GM18870 (cell line): ENCODE data around the gene SRGAP2C.
"Not testable (repeated sequence)": the region's sequence is repeated elsewhere in the genome, so short reads cannot be mapped to it uniquely, and the experiment has no call there.

ENCODE experiments used
- ATAC-seq: cut with Tn5 transposase; IDR thresholded peaks from one replicate; pipeline ENCODE4 v1.9.1; 2021; ENCODE audit warnings: moderate library complexity; ENCODE audit not compliant: unreplicated experiment

Gene SRGAP2C

GRCh38 chr1:121368910-121369309, 184.1 kb downstream of the SRGAP2C start:
- not testable (repeated sequence) for ATAC-seq

DNA sequence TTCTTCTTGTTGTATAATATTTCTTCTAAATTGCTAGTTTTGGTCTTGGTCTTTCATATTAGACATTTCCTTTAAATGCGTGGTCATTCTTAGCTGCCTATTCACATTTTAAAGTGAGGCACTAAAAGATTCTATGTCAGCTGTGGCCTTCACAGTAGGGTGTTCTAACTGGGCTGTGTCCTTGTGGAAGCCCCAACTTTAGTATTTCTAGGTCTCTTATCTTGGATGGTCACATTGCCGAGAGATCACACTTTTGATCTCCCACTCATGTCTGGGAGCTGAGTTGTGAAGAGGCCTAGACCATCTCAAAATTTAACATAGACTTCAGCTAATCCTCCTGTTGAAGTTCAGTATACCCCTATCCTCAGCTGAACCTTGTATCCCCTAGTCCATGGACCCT, 185.2 kb downstream of the SRGAP2C start:
- not testable (repeated sequence) for ATAC-seq

- ATAC-seq: not testable (repeated sequence)
These were observed 190.1 kb downstream of the SRGAP2C start for GRCh38 chr1:121374851-121375367.

GRCh38 chr1:121376986-121377385, 192.2 kb downstream of the SRGAP2C start:
- not testable (repeated sequence) for ATAC-seq

- ATAC-seq: not testable (repeated sequence)
These were observed 194.0 kb downstream of the SRGAP2C start for GRCh38 chr1:121378757-121379156.

GRCh38 chr1:121384754-121385153, 200.0 kb downstream of the SRGAP2C start:
- not testable (repeated sequence) for ATAC-seq

GRCh38 chr1:121385162-121385561, 200.4 kb downstream of the SRGAP2C start:
- ATAC-seq: not testable (repeated sequence)

GRCh38 chr1:121385563-121386288, 201.0 kb downstream of the SRGAP2C start:
- ATAC-seq: not testable (repeated sequence)

GRCh38 chr1:121386319-121386948, 201.7 kb downstream of the SRGAP2C start:
- ATAC-seq: not testable (repeated sequence)

DNA sequence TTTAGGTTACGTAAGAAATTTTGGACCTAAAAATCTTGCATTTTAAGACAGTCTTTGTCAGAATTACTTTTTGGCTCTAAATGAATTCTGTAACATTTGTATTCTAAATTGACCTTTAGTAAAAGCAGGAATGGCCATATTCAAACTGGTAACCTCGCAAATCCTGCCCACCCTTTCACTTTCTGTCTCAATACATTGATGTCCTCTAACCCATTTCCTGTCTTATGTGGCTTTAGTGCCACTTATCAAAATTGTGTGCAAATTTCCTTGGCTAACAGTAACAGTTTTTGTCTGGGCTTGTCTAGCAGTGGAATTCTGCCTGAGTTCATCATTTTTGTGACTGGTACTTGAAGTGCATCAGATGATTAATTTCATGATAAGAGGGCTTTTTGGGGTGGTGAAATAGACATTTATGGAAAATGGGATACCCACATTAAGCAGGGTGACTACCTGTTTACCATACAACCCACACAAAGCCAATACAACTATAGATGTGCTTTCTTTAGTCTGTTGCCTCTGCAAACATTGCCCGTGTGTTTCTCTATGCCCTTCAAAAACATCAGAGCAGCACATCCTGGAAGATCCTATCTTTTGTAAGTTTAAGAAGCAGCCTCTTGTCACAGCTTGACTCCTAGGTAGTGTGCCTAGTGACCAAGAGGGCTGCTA, 205.3 kb downstream of the SRGAP2C start:
- not testable (repeated sequence) for ATAC-seq

DNA sequence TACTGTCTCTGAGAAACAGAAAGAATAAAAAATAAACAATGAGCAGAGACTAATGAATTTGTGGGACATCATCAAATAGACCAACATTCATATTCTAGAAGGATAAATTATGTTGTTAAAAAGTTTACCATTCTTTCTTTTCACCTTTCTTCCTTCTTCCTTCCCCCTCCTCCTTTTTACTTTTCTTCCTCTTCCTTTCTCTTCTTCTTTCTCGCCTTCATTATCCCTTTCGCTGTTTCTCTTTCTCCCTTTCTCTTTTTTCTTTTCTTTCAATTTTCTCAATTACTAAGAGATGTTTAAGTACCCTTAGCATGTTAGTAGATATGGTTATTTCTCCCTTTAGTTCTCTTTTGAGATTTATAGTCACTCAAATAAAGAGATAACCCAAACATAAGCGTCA, 207.4 kb downstream of the SRGAP2C start:
- not testable (repeated sequence) for ATAC-seq

DNA sequence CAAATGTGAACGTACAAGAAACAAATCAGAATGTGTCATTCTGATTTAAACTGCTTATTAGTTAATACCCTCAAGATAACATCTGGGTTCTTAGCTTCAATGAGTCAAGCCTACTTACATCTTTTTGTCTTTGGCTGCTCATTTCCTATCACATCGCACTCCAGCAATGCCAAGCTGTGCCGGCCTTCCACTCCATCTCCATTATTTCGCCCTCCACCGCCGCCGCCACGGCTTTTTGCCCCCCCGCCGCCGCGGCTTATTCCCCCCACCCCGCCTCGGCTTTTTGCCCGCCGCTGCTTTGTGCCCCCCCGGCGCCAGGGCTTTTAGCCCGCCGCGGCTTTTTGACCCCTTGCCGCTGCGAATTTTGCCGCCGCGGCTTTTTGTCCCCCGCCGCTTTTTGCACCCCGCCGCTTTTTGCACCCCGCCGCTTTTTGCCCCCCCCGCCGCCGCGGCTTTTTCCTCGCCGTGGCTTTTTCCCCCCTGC, 211.0 kb downstream of the SRGAP2C start:
- not testable (repeated sequence) for ATAC-seq

GRCh38 chr1:121396335-121397081, 211.7 kb downstream of the SRGAP2C start:
- not testable (repeated sequence) for ATAC-seq

- not testable (repeated sequence) for ATAC-seq
These were observed 212.3 kb downstream of the SRGAP2C start for GRCh38 chr1:121397101-121397500.

- not testable (repeated sequence) for ATAC-seq
These were observed 214.4 kb downstream of the SRGAP2C start for GRCh38 chr1:121399193-121399592.

GRCh38 chr1:121400108-121400507, 215.3 kb downstream of the SRGAP2C start:
- not testable (repeated sequence) for ATAC-seq

DNA sequence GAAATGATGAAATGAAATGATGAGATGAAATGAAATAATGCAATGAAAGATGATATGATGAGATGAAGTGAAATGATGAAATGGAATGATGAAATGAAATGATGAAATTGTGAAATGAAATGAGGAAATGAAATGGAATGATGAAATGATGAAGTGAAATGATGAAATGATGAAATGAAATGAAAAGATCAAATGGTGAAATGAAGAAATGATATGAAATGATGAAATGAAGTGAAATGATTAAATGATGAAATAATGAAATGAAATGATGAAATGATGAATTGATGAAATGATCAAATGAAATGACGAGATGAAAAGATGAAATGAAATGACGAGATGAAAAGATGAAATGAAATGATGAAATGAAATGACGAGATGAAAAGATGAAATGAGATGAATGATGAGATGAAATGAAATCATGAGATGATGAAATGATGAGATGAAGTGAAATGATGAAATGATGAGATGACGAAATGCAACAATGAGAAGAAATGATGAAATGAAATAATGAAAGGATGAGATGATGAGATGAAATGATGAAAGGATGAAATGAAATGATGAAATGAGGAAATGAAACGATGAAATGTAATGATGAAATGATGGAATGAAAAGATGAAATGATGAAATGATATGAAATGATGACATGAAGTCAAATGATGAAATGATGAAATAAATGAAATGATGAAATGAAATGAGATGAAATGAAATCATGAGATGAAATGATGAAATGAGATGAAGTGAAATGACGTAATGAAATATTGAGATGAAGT, 216.0 kb downstream of the SRGAP2C start:
- ATAC-seq: not testable (repeated sequence)

GRCh38 chr1:121401375-121401955, 216.7 kb downstream of the SRGAP2C start:
- not testable (repeated sequence) for ATAC-seq

- not testable (repeated sequence) for ATAC-seq
These were observed 218.5 kb downstream of the SRGAP2C start for GRCh38 chr1:121403254-121403653.
